OCI-LY3 (cell line): ENCODE results near the gene GADL1.

Experiments
- EZH2phosphoT487 ChIP-seq: fragments of 200-600 bp; shearing (Covaris generic); IDR thresholded peaks from 2 replicates; pipeline ENCODE4 v1.6.1; 2018; ENCODE audit warnings: antibody characterized with exemption, mixed run types, low read depth
- TF ChIP-seq, protein P1 (sequence below): fragments of 200-600, 300-600 bp; sonication (generic); IDR thresholded peaks from 2 replicates; pipeline ENCODE4 v1.5.1; 2014; ENCODE audit warnings: antibody characterized with exemption, low read length, low read depth

DNA sequence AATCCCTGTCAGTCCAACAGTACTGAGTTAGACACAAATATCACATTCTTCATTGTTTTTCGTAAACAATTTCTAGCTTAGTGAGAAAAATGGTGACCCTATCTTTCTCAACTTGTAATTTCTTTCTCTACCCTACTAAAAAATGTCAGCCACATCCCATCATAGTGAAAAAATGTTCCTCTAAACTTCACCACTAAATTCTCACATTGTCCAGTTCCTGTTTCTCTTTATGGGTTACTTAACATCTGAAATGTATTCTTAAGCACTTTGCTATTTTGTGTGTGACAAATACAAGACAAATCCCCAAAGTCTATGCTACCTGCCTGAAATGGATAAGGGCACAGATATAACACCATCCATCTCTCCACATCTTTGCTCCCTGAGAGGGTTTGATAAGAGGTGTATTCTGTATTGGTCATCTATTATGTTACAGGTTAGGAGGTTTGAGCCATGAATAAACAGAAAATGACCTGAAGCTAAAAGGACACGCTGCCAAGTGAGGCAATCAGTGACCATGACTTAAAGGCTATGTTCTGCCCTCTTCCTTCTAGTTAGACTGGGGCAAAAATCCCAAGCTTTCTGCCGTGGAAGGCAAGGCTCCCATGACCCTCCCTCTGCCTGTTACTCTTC is 118.2 kb downstream of the GADL1 start:
- TF ChIP-seq, protein P1, sequence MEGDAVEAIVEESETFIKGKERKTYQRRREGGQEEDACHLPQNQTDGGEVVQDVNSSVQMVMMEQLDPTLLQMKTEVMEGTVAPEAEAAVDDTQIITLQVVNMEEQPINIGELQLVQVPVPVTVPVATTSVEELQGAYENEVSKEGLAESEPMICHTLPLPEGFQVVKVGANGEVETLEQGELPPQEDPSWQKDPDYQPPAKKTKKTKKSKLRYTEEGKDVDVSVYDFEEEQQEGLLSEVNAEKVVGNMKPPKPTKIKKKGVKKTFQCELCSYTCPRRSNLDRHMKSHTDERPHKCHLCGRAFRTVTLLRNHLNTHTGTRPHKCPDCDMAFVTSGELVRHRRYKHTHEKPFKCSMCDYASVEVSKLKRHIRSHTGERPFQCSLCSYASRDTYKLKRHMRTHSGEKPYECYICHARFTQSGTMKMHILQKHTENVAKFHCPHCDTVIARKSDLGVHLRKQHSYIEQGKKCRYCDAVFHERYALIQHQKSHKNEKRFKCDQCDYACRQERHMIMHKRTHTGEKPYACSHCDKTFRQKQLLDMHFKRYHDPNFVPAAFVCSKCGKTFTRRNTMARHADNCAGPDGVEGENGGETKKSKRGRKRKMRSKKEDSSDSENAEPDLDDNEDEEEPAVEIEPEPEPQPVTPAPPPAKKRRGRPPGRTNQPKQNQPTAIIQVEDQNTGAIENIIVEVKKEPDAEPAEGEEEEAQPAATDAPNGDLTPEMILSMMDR, result no peak
- no peak for TF ChIP-seq EZH2phosphoT487
